ENCODE results near the gene ZNF516. TPM values are rescaled to one million over a fixed set of nuclear protein-coding genes. Genes with fewer than 3 reads are reported as not detected.
"Not testable (repeated sequence)": the region's sequence is repeated elsewhere in the genome, so short reads cannot be mapped to it uniquely, and the experiment has no call there.

Gene ZNF516
- 1 to 10 TPM; 7.4 to 8.4 TPM for total RNA-seq

DNA sequence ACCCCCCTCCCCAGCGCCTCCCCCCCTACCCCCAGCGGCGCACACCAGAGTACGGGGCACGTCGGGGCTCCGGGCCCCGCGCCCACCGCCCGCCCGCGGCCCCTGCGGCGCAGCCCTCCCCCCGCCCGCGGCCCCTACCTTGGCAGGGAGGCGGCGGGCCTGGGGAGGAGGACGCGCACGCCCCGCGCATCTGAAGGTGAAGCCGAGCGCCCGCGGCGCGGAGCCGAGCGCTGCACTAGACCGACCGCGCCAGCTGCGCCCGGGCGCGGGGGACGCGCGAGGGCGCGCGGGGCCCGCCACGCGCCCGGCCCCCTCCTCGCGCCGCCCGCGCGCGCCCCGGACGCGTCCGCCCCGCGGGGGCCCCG, at the start of gene ZNF516:
Gene ZNF516 (minus strand): TSS at position 237 of the 365 bp plus-strand sequence. CDS start 52,188 bp downstream, outside the sequence.
- CTCF ChIA-PET: no interaction called here
- H3K36me3 Mint-ChIP-seq (ENCODE audit: low read depth): no peaks in the 10 kb centered on the region
- H3K4me1 Mint-ChIP-seq (ENCODE audit: low read depth): peaks cover 18% of the 10 kb centered on the region
- intact Hi-C loops (cut with micrococcal nuclease): loop anchor here (10.0 kb wide), 2 partner anchors 190 to 610 kb away; no protein-coding TSS in a partner anchor
- H3K9me3 Mint-ChIP-seq: no peaks in the 10 kb centered on the region
- DNase-seq: peak; percentile 30
- H3K27me3 Mint-ChIP-seq (ENCODE audit: low read depth): peaks cover 14% of the 10 kb centered on the region
- peak within 1 kb of the TSS; percentile 93 for H3K4me3 Mint-ChIP-seq
- no peak within 1 kb of the TSS for H3K27ac Mint-ChIP-seq

- CTCF ChIA-PET: no interaction called here
- H3K36me3 Mint-ChIP-seq (ENCODE audit: low read depth): no peaks in the 10 kb centered on the region
- H3K27ac Mint-ChIP-seq: no peak overlapping the region
- H3K27me3 Mint-ChIP-seq (ENCODE audit: low read depth): peaks cover 2% of the 10 kb centered on the region
- intact Hi-C loops (cut with micrococcal nuclease): no loop called here
- H3K9me3 Mint-ChIP-seq: no peaks in the 10 kb centered on the region
- H3K4me3 Mint-ChIP-seq: no peak overlapping the region
- no peaks in the 10 kb centered on the region for H3K4me1 Mint-ChIP-seq (ENCODE audit: low read depth)
- no peak for DNase-seq
These were observed 43.8 kb upstream of the ZNF516 start for GRCh38 chr18:76538846-76539245.

DNA sequence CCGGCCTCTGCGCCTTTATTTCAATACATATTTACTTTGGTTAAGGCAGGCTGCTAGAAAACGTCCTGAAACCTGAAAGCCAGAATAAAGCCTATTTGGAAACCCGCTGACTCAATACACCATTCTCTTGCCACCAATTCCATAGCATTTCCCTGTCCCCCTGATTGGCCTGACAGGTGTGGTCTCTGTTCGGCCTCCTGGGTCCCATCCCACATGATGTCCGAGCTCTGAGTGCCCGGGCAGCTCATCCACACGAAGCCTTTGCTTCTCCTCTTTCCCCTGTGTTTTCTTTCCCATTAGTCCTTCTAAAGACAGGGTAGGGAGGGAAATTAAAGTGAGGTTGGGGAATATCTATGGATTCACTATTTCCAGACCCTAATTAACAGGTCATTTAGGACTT, 42.6 kb upstream of the ZNF516 start:
- intact Hi-C loops (cut with micrococcal nuclease): no loop called here
- H3K4me3 Mint-ChIP-seq: no peak overlapping the region
- H3K9me3 Mint-ChIP-seq: no peaks in the 10 kb centered on the region
- H3K36me3 Mint-ChIP-seq (ENCODE audit: low read depth): no peaks in the 10 kb centered on the region
- no peak for DNase-seq
- H3K4me1 Mint-ChIP-seq (ENCODE audit: low read depth): no peaks in the 10 kb centered on the region
- no peaks in the 10 kb centered on the region for H3K27me3 Mint-ChIP-seq (ENCODE audit: low read depth)
- CTCF ChIA-PET: no interaction called here
- H3K27ac Mint-ChIP-seq: no peak overlapping the region

DNA sequence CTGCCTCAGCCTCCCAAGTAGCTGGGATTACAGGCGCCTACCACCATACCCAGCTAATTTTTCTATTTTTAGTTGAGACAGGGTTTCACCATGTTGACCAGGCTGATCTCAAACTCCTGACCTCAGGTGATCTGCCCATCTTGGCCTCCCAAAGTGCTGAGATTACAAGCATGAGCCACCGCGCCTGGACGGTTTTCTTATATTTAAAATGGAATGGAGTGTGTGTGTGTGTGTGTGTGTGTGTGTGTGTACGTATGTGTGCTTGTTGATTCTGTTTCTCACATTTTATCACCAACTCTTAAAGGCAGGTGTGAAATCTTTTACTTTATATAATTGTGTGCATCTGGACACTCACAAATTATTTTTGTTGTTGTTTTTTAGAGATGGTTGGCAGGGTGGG, 41.6 kb upstream of the ZNF516 start:
- H3K4me3 Mint-ChIP-seq; H3K36me3 Mint-ChIP-seq (ENCODE audit: low read depth); CTCF ChIA-PET; H3K27me3 Mint-ChIP-seq (ENCODE audit: low read depth); H3K27ac Mint-ChIP-seq; H3K4me1 Mint-ChIP-seq (ENCODE audit: low read depth); H3K9me3 Mint-ChIP-seq; intact Hi-C loops (cut with micrococcal nuclease); DNase-seq: not testable (repeated sequence)

DNA sequence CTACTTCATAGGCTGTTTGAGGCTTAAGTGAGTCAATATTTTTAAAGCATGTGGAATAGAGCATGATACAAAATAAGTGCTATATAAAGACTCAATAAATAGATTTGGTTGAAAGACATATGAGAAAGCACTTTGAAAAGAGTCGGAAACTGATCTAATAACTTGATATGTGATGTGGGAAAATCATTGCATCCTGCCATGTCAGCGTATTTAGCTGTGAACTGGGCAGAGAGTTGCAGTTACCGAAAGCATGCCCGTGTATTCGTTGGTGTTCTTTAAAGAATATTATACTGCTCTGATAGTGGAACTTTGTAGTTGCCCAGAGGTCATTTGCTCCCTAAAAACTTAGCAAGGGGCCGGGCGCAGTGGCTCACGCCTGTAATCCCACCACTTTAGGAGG, 37.8 kb upstream of the ZNF516 start:
- no peak overlapping the region for H3K27ac Mint-ChIP-seq
- intact Hi-C loops (cut with micrococcal nuclease): no loop called here
- no peak for DNase-seq
- H3K9me3 Mint-ChIP-seq: no peaks in the 10 kb centered on the region
- peaks cover 7% of the 10 kb centered on the region for H3K27me3 Mint-ChIP-seq (ENCODE audit: low read depth)
- H3K4me1 Mint-ChIP-seq (ENCODE audit: low read depth): peaks cover 9% of the 10 kb centered on the region
- H3K4me3 Mint-ChIP-seq: no peak overlapping the region
- no peaks in the 10 kb centered on the region for H3K36me3 Mint-ChIP-seq (ENCODE audit: low read depth)
- CTCF ChIA-PET: interaction anchor here (0.6 kb wide), 1 partner anchor 218 kb away, joined by 3 read pairs; no protein-coding TSS in a partner anchor

- Mint-ChIP-seq H3K4me3 (no peak overlapping the region), H3K27me3 (ENCODE audit: low read depth) (peaks cover 17% of the 10 kb centered on the region), H3K9me3 (no peaks in the 10 kb centered on the region), H3K4me1 (ENCODE audit: low read depth) (peaks cover 10% of the 10 kb centered on the region), H3K27ac (no peak overlapping the region), H3K36me3 (ENCODE audit: low read depth) (no peaks in the 10 kb centered on the region)
- CTCF ChIA-PET: no interaction called here
- DNase-seq: no peak
- intact Hi-C loops (cut with micrococcal nuclease): no loop called here
These were observed 35.8 kb upstream of the ZNF516 start for GRCh38 chr18:76530846-76531245.

- Mint-ChIP-seq H3K27me3 (ENCODE audit: low read depth) (peaks cover 18% of the 10 kb centered on the region), H3K4me3 (no peak overlapping the region), H3K36me3 (ENCODE audit: low read depth) (no peaks in the 10 kb centered on the region), H3K27ac (no peak overlapping the region), H3K4me1 (ENCODE audit: low read depth) (peaks cover 10% of the 10 kb centered on the region), H3K9me3 (no peaks in the 10 kb centered on the region)
- intact Hi-C loops (cut with micrococcal nuclease): no loop called here
- DNase-seq: no peak
- CTCF ChIA-PET: no interaction called here
These were observed 35.3 kb upstream of the ZNF516 start for GRCh38 chr18:76530391-76530790.

DNA sequence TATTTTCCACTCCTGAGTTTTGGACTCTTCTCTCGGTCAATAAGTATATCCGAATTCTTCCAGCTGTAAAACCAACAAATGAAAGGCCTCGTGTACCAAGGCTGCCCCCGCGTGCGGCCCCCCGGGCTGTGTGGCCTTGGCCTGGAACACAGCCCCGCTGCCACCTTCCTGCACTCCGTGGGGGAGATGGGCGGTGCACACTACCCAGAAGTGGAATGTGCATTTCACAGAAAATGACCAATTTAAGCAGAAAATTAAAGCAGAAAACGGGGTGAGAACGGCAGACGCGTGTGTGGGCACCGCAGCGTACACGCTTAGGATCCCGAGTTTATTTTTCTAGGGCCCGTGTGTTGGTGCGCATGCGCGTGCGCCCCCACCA, 34.4 kb upstream of the ZNF516 start:
- Mint-ChIP-seq H3K27me3 (ENCODE audit: low read depth) (peaks cover 22% of the 10 kb centered on the region), H3K4me3 (peak overlapping the region; percentile 70), H3K36me3 (ENCODE audit: low read depth) (no peaks in the 10 kb centered on the region), H3K4me1 (ENCODE audit: low read depth) (peaks cover 10% of the 10 kb centered on the region), H3K27ac (no peak overlapping the region), H3K9me3 (no peaks in the 10 kb centered on the region)
- CTCF ChIA-PET: interaction anchor here (0.6 to 1.6 kb wide), 2 partner anchors 14 to 79 kb away, joined by 3 to 6 read pairs; no protein-coding TSS in a partner anchor
- no peak for DNase-seq
- intact Hi-C loops (cut with micrococcal nuclease): no loop called here

GRCh38 chr18:76528477-76529432, 33.7 kb upstream of the ZNF516 start:
- Mint-ChIP-seq H3K27me3 (ENCODE audit: low read depth) (peaks cover 22% of the 10 kb centered on the region), H3K4me1 (ENCODE audit: low read depth) (peaks cover 10% of the 10 kb centered on the region), H3K9me3 (no peaks in the 10 kb centered on the region), H3K36me3 (ENCODE audit: low read depth) (no peaks in the 10 kb centered on the region), H3K27ac (no peak overlapping the region), H3K4me3 (peak overlapping the region; percentile 70)
- peak; percentile 7 for DNase-seq
- CTCF ChIA-PET: interaction anchor here (0.6 to 1.6 kb wide), 3 partner anchors 13 to 78 kb away, joined by 3 to 6 read pairs (median 3); no protein-coding TSS in a partner anchor
- intact Hi-C loops (cut with micrococcal nuclease): no loop called here

DNA sequence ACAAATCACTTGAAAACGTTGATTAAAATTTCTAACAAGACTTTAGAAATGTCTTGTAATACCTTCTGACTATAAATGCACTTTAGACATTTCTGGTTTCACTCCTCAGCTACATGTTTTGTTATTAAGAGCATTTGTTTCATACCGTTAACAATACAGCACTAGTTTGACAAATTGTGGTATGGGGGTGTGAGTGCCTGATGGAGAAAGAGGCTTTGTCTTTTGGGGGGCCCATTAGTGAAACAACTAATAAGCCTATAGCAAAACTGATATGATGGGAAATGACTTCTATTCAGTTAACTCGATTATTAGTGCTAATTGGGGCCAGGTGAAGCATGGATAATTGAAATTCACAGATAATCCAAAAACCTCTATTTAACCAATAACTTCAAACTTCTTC, 30.9 kb upstream of the ZNF516 start:
- Mint-ChIP-seq H3K4me1 (ENCODE audit: low read depth) (peaks cover 10% of the 10 kb centered on the region), H3K36me3 (ENCODE audit: low read depth) (no peaks in the 10 kb centered on the region), H3K4me3 (no peak overlapping the region), H3K27ac (no peak overlapping the region), H3K9me3 (no peaks in the 10 kb centered on the region), H3K27me3 (ENCODE audit: low read depth) (peaks cover 22% of the 10 kb centered on the region)
- CTCF ChIA-PET: no interaction called here
- intact Hi-C loops (cut with micrococcal nuclease): no loop called here
- DNase-seq: no peak

DNA sequence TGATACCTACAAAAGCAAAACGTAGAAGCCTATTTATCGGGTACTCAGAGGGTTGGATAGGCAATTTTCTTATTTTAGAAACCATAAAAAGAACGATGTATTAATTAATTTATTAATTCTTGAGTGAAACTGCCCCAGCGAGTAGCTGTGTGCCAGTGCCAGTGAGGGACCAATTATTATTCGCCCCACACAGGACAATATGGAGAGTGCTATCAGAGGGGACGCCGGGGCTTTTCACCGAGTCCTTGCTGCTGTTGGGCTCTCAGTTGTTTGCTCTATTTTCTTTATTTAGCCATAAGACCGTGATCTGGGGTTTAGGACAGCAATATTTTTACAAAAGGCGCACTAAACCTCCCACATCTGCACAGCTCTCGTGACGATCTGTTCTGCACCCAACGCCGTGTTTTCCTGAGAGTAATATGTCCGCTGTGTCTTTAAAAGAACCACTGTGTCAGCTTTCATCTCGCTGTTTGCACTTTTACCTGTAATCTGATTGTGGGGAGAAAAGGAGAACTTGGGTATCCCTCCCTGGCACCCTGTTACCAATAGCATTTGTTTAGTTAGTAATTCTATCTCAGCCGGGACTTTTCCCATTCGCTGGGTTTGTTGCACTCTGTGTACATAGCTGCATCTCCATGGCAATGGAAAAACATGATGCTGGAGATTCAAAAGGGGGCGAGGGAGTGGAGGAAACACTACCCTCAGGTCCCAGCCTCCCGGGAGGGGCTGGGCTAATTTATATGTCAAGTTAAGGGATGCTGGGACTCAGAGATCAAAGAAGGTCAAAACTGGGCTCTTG, 30.1 kb upstream of the ZNF516 start:
- Mint-ChIP-seq H3K4me3 (no peak overlapping the region), H3K27ac (no peak overlapping the region), H3K9me3 (no peaks in the 10 kb centered on the region), H3K36me3 (ENCODE audit: low read depth) (no peaks in the 10 kb centered on the region), H3K4me1 (ENCODE audit: low read depth) (peaks cover 10% of the 10 kb centered on the region), H3K27me3 (ENCODE audit: low read depth) (peaks cover 22% of the 10 kb centered on the region)
- CTCF ChIA-PET: no interaction called here
- DNase-seq: no peak
- intact Hi-C loops (cut with micrococcal nuclease): no loop called here

GRCh38 chr18:76524477-76524876, 29.4 kb upstream of the ZNF516 start:
- Mint-ChIP-seq H3K9me3 (no peaks in the 10 kb centered on the region), H3K36me3 (ENCODE audit: low read depth) (no peaks in the 10 kb centered on the region), H3K27ac (no peak overlapping the region), H3K4me3 (no peak overlapping the region), H3K27me3 (ENCODE audit: low read depth) (peaks cover 22% of the 10 kb centered on the region), H3K4me1 (ENCODE audit: low read depth) (peaks cover 8% of the 10 kb centered on the region)
- CTCF ChIA-PET: no interaction called here
- intact Hi-C loops (cut with micrococcal nuclease): no loop called here
- DNase-seq: no peak

Measured in activated naive CD4-positive, alpha-beta T cell treated with anti-CD3 and anti-CD28 coated beads for 36 hours (primary cell).